GM18499 (cell line): Measurements from ENCODE around the gene RUNX2.

ENCODE experiments used
- ATAC-seq: cut with Tn5 transposase; IDR thresholded peaks from one replicate; pipeline ENCODE4 v1.9.1; 2021; ENCODE audit warnings: moderate number of reproducible peaks; ENCODE audit not compliant: insufficient read depth, unreplicated experiment

The RUNX2 gene

GRCh38 chr6:45477790-45478189, 149.7 kb downstream of the RUNX2 start:
- no peak for ATAC-seq

GRCh38 chr6:45478240-45478639, 150.1 kb downstream of the RUNX2 start:
- ATAC-seq, result no peak

- ATAC-seq, result peak; percentile 94
Measured at GRCh38 chr6:45479834-45480751, 152.0 kb downstream of the RUNX2 start.

- ATAC-seq, result no peak
Measured at GRCh38 chr6:45480752-45481415, 152.8 kb downstream of the RUNX2 start.

GRCh38 chr6:45483021-45483420, 154.9 kb downstream of the RUNX2 start:
- ATAC-seq, result no peak

- no peak for ATAC-seq
Measured at GRCh38 chr6:45483501-45483900, 155.4 kb downstream of the RUNX2 start.

GRCh38 chr6:45486736-45487135, 158.6 kb downstream of the RUNX2 start:
- no peak for ATAC-seq

GRCh38 chr6:45487645-45488044, 159.5 kb downstream of the RUNX2 start:
- no peak for ATAC-seq

- no peak for ATAC-seq
Measured at GRCh38 chr6:45488269-45488668, 160.1 kb downstream of the RUNX2 start.

GRCh38 chr6:45488889-45489288, 160.8 kb downstream of the RUNX2 start:
- no peak for ATAC-seq

GRCh38 chr6:45491048-45491735, 163.1 kb downstream of the RUNX2 start:
- ATAC-seq, result no peak

GRCh38 chr6:45491874-45492273, 163.7 kb downstream of the RUNX2 start:
- no peak for ATAC-seq

- no peak for ATAC-seq
Measured at GRCh38 chr6:45493761-45494160, 165.6 kb downstream of the RUNX2 start.

- ATAC-seq, result no peak
Measured at GRCh38 chr6:45494416-45495135, 166.4 kb downstream of the RUNX2 start.

GRCh38 chr6:45495429-45496084, 167.4 kb downstream of the RUNX2 start:
- ATAC-seq, result no peak

- ATAC-seq, result no peak
Measured at GRCh38 chr6:45496085-45496433, 167.9 kb downstream of the RUNX2 start.

GRCh38 chr6:45498591-45498990, 170.5 kb downstream of the RUNX2 start:
- no peak for ATAC-seq

- no peak for ATAC-seq
Measured at GRCh38 chr6:45500924-45501816, 173.0 kb downstream of the RUNX2 start.

GRCh38 chr6:45502456-45502855, 174.3 kb downstream of the RUNX2 start:
- ATAC-seq, result no peak
